Peyer's patch (tissue), 4 donors: ENCODE measurements around the gene ROBO1.

Source experiments
- CTCF ChIP-seq, 6 experiments: fragments of 450-650 bp in 4 of 6; fragments of 200-600 bp in 2 of 6; sonication (generic) in 1 of 6; IDR thresholded peaks; one replicate each; pipeline ENCODE4 v1.5.1; 2017 to 2019; ENCODE audit warnings: antibody characterized with exemption in 6 of 6, mild to moderate bottlenecking in 3 of 6, moderate library complexity in 1 of 6
- POLR2A ChIP-seq, 2 donors: fragments of 450-650 bp; IDR thresholded peaks; one replicate each; pipeline ENCODE4 v1.5.1; 2017; ENCODE audit warnings: antibody characterized with exemption in 2 of 2, mild to moderate bottlenecking in 2 of 2, moderate library complexity in 2 of 2

DNA sequence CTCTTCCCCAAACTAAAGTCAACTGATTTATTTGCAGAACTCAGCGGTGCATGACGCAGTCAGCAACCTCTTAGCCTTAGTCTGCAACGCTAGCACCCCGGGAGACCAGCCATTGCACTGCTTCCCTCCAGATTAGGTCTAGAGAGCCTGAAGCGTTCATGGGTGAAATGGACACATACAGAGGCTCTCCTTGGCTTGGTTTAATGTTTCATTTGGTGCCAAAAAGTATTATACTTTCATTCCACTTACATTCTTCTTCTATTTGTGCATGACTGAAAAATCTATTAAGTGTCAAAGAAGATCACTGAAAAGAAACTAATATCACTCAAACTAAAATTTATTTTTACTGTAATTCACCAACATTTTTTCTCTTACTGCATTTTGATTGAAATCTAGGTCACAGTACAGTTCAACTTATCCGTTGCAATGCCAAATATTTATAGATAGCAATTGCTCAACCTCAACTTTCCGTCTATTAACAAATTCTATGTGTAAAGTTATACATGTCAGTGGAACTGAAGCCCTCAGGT, 116.2 kb downstream of the ROBO1 start:
- no peak for TF ChIP-seq POLR2A (IDR thresholded peaks at IDR 0.05)
- TF ChIP-seq CTCF (IDR thresholded peaks at IDR 0.05) = no peak
